Activated gamma-delta T cell treated with anti-CD3 and anti-CD28 coated beads, Interleukin-2, amount 50 U/mL, for 16 hours (primary cell): ENCODE data around the gene OR10A3.

Experiments
- DNase-seq: peaks from one replicate; pipeline ENCODE4 v3.0.0-alpha.2; 2020; ENCODE audit warnings: low read depth

OR10A3 gene

DNA sequence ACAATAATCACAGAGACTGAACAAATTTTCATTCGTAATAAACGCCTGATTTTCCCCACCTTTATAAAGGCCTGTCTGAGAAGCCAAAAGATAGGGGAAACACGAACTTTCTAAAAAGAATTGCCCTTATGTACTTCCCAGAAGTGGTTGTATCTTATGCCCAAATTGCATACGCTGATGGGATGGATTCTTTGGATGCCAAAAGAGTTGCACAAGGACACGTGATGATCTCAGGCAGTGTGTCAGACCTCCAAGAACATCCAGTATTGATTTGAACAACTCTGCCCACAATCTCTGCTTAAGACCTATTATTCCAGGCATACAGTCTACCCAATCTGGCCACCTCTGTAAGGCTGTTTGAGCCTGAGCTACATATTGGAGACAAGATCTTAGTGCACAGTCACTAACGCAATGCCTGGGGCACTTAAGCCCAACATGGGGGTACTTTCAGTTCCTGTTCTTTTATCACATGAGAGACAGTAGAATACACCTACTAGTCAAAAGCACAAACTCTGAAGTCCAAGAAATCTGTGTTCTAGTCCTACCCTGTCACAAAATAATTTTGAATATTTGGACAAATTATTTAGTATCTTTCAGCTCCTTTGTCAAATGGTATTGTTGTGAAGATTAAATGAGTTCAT is 49.3 kb downstream of the OR10A3 start:
- DNase-seq: no peak

- no peak for DNase-seq
These were observed 50.9 kb downstream of the OR10A3 start for GRCh38 chr11:7890417-7891172.

DNA sequence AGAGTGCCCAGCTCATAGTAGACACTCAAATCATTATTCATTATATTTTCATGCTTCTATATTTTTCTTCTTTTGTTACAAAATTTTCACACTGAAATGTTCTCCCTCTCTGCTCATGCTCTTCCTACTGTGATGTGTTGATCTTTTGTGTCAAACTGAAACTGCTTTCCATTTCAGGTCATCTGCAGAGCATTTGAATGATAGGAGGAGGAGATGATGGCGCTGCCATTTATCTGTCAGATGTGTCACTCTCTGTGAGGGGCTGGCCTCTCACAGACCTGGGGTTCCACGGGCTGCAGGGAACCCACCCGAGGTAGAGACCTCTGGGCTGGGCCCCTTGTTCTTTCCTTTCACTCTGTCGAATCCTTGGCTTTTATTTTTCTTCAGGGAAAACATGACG is 51.5 kb downstream of the OR10A3 start:
- DNase-seq: no peak
